ENCODE measurements around the gene RACGAP1.

Gene RACGAP1, protein sequence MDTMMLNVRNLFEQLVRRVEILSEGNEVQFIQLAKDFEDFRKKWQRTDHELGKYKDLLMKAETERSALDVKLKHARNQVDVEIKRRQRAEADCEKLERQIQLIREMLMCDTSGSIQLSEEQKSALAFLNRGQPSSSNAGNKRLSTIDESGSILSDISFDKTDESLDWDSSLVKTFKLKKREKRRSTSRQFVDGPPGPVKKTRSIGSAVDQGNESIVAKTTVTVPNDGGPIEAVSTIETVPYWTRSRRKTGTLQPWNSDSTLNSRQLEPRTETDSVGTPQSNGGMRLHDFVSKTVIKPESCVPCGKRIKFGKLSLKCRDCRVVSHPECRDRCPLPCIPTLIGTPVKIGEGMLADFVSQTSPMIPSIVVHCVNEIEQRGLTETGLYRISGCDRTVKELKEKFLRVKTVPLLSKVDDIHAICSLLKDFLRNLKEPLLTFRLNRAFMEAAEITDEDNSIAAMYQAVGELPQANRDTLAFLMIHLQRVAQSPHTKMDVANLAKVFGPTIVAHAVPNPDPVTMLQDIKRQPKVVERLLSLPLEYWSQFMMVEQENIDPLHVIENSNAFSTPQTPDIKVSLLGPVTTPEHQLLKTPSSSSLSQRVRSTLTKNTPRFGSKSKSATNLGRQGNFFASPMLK

GRCh38 chr12:50025187-50026059, at the start of gene RACGAP1:
TSS of gene RACGAP1 (minus strand) at chr12:50025494. CDS start at chr12:50016715, 8,779 bp downstream.
- DNase-seq, result peak; percentile 94

- DNase-seq, result no peak
Observed at GRCh38 chr12:50073712-50074111, 48.4 kb upstream of the RACGAP1 start.

GRCh38 chr12:50073206-50073605, 47.9 kb upstream of the RACGAP1 start:
- no peak for DNase-seq

- DNase-seq, result no peak
Observed at GRCh38 chr12:50072198-50072907, 47.1 kb upstream of the RACGAP1 start.

DNA sequence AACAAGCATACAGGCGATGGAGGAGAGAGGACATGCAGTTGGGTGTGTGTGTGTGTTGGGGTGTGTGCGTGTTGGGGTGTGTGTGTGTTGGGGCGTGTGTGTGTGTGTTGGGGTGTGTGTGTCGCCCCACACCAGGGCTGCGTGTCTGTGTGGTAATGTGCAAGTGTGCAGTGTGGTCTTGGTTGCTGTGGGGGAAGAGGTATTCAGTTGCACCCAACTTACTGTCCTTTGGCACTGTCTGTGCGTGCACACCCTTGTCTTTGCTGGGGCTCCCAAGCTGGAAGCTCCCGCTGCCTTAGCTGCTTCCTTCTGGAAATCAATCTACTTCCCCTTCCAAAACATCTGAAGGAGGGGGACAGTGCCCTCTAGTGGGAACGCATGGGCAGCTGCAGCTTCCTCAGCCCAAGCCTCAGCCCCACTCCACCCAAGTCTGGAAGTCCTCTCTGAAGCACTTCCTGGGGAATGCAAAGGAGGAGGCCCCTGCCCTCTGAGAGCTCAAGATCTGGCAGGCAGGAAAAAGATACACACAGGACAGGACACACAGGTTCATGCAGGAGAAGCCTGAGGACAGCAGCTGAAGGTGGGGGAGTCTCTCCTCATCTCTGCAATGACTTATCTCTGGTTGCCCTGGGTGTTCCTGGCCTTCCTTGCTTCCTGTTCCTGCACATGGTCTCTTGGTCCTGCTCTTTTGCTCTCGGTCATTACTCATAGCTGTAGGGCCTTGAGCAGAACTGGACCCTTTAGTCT, 45.2 kb upstream of the RACGAP1 start:
- DNase-seq, result peak; percentile 59

- DNase-seq, result no peak
Observed at GRCh38 chr12:50069539-50069938, 44.2 kb upstream of the RACGAP1 start.

- no peak for DNase-seq
Observed at GRCh38 chr12:50069069-50069468, 43.8 kb upstream of the RACGAP1 start.

DNA sequence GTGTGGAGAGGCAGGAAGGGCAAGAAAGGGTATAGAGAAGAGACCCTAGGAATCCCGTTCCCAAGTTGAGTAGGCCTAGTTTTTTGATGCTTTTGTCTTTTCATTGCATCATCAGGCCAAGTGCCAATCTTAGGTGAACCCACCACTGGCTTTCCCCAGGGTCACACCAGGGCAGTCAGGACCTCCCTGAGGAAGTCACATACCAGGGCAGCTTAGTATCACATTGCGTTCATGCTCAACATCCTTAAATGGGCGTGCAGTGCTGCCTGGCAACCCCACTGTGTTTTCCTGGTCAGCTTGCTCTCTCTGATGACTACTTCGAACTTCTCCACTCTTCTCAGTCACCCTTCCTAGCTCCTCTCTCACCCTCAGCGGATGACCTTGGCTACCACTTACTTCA, 41.1 kb upstream of the RACGAP1 start:
- DNase-seq, result no peak

GRCh38 chr12:50065726-50066310, 40.5 kb upstream of the RACGAP1 start:
- no peak for DNase-seq

- no peak for DNase-seq
Observed at GRCh38 chr12:50062728-50063460, 37.6 kb upstream of the RACGAP1 start.

GRCh38 chr12:50061946-50062686, 36.8 kb upstream of the RACGAP1 start:
- DNase-seq, result no peak

- DNase-seq, result no peak
Observed at GRCh38 chr12:50061171-50061570, 35.9 kb upstream of the RACGAP1 start.

DNA sequence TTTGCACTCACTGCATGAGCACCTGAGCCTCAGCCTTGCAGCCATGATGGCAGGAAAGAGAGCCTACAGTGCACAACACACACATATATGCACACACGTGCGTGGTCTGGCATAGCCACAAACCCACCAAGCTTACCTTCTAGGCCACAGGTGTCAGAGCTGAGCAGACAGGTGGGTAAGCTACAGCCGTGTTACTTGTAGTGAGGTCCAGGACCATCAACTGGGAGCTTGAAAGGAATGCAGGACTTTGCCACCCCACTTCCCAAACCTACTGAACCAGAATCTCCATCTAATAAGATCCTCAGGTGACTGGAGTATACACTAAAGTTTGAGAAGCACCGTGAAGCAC, 34.8 kb upstream of the RACGAP1 start:
- no peak for DNase-seq

DNA sequence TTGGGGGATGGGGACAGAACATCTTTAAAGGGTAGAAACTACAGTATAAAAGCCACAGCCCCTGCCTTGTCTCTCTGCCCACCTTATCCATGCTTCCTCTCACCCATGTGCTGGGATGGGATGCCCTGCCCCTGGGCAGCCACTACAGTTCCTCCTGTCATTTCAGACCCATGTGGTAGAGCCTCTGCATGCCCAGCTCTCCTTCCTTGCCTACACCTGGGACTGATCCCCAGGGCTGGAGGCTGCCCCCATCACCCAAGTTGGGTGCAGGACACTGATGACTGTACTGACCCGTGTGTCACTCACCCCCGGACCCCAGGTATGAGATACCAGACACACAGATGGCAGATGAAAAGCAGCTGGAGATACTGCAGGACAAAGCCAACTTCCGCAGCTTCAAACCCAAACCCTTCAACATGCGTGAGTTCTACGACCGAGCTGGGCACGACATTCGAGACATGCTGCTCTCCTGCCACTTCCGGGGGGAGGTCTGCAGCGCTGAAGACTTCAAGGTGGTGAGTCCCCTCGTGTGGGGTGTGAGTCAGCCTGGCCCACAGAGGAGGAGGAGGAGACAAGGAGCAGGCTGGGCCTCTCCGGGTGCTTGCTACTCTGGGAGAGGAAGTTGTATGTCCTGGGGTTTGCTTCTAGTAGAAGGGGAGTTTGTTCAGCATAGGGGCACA, 34.3 kb upstream of the RACGAP1 start:
- DNase-seq, result peak; percentile 20

- no peak for DNase-seq
Observed at GRCh38 chr12:50058743-50059312, 33.5 kb upstream of the RACGAP1 start.

DNA sequence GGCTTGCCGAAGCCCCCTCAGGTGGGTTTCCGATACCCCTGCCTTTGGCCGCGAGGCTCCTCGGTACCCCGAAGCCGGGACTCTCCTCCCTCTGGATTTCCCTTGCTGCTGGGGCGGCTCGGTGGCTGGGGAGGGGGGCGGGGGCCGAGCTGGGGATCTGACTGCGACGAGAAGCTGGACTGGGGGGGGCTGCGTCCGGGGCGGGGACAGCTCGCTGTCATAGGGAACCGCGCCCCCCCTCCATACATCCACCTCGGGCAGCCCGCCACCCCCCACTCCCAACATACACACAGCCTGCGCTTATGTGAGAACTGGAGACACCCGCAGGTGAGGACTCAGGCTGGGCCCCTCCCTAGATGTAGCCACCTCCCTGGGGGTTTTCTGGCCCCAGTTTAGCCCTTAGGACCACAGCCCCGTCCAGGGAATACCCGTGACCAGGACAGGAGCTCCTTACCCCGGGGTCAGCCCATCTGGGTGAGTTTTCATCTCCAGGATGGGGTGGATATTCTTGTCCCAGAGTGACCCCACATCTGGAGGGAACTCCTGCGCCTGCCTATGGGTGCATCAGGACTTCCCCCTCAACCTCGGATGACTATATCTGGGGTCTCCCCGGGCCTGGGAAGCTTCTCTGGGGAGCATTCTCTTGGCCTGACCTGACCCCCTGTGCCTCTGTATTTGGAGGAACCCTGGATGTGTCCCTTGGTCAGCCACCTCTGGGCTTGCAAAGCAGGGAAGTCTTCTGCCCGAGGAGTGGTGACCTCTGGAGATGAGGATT, 32.8 kb upstream of the RACGAP1 start:
- DNase-seq, result no peak

DNA sequence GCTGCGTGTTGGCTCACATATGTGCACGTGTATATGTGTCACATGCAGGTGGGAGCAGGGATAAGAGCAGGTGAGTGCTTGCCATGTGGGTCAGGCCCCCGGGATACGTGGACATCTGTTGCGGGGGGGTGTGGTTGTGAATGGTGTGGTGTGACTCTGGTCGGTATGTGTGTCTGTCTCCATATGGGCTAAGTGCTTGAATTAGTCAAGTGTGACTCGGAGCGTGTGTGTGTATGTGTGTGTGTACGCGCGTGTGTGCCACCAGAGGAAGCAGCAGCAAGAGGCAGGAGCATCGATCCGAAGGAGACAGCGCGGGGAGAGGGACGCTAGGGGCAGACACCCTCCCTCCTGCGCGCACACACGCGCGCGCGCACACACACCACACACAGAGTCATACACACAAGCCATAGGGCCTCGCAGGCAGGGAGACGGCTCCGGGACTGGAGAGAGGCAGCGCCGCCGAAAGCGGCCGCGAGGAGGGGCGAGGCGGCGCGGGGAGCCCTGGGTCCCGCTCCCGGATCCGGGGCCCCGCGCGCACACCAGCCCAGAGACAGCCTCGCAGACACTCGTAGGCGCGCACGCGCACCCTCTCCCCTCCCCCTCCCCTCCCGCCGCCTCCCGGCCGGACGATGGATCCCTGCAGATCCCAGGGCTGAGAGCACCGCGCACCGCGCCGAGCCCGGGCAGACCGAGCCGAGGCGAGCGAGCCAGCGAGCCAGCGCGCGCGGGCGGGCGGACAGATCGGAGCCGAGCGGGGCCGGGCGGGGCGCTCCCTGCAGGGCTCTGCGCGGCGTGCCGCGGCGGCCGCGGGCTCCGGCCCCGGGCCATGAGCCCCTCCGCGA, 31.9 kb upstream of the RACGAP1 start, which contains the start of gene ASIC1:
Gene ASIC1 (plus strand): TSS at position 597 of the 842 bp plus-strand sequence. CDS start 1,171 bp downstream, outside the sequence.
- DNase-seq, result peak; percentile 38

Measured in activated CD4-positive, alpha-beta T cell treated with anti-CD3 and anti-CD28 coated beads, Interleukin-2, amount 50 U/mL, for 1 hour (primary cell).